GM18508 (cell line): Measurements from ENCODE around the gene C16orf46.

Source experiments
- ATAC-seq: cut with Tn5 transposase; IDR thresholded peaks from one replicate; pipeline ENCODE4 v1.9.1; 2021; ENCODE audit warnings: moderate number of reproducible peaks; ENCODE audit not compliant: insufficient read depth, unreplicated experiment

Gene C16orf46

GRCh38 chr16:81029930-81030604, 47.0 kb downstream of the C16orf46 start:
- ATAC-seq = no peak

DNA sequence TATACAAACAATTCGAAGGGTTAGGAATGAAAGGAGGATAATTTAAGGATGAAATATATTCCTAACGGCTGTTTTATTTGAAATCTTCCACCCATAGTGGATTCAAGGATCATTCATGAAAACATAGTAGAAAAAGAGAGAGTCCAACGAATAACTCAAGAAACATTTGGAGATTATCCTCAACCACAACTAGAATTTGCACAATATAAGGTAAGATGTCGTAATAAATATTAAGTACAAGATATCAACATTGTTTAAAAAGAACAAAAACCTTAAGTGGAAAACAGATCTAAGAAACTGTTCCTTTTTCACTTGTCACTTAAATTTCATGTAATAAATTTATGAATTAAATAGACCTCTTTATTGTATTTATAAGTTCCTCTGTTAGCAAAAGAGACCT, 50.6 kb downstream of the C16orf46 start:
- no peak for ATAC-seq

DNA sequence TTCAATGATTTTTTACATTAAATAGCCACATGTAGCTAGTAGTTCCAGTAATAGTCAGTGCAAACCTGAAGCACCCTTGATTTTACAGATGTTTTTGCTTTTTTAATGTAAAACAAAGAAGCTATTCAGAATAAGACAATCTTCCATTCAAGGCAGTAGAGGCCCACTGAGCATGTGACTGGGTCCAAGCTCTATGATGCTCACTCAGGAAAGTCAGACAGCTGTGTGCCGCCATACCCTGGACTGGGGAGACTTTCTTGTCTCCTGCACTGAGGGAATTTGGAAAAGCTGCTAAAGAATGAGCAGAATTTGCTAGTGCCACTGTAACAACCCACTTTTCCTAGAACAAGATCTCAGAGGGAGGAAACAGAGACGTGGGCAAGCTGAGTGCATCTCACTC, 58.5 kb downstream of the C16orf46 start:
- no peak for ATAC-seq

GRCh38 chr16:81014672-81015071, 62.4 kb downstream of the C16orf46 start:
- ATAC-seq = no peak

DNA sequence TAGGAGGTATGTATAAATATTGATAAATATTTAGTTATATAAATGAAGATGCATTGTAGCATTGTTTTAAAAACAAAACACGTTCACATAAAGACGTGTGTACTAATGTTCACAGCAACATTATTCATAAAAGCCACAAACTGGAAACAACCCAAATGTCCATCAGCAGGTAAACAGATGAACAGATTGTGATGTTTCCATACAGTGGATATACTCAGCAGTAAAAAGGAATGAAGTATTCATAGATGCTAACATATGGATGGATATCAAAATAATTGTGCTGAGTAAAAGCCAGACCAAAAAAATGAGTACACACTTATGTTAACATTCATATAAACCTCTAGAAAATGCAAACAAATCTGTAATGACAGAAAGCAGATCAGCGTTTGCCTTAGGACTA, 64.1 kb downstream of the C16orf46 start:
- ATAC-seq = no peak
